ENCODE data around the gene UPF2. TPM values are rescaled to one million over a fixed set of nuclear protein-coding genes. Genes with fewer than 3 reads are reported as not detected.

The UPF2 gene
- total RNA-seq, 4 donors from 2014 or later = 22.8 to 36.3 (median 26.6) TPM

DNA sequence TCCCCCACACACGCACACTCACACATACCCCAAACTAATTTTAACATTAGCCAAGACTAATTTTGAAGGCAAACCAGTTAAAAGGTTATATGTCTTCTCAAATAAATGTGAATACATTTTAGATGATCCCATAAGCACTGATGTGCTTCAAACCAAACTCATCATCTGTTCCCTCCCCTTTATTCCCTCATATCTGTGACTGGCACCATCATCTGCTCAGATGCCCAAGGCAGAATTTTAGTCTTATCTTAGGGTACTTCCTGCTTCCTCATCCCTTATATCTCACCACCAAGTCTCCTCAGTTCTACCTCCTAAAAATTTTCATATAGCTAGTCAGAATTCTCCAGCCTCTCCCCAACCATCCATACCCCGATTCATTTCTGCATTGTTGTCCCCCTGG is 80.4 kb downstream of the UPF2 start:
- Histone ChIP-seq H3K27ac (no peak overlapping the region), H3K9me3 (no peaks in the 10 kb centered on the region), H3K27me3 (no peaks in the 10 kb centered on the region), H3K36me3 (peaks cover 35 to 48% of the 10 kb centered on the region in 2 donors), H3K4me1 (no peaks in the 10 kb centered on the region), H3K4me3 (replicated peaks in 1 of 3) (no peak overlapping the region)
- intact Hi-C loops (cut with DNase I) = no loop called here
- DNase-seq = no peak
- 98 to 99% methylated on average over 2 of the region's 2 CpGs for WGBS, 2 donors
- TF ChIP-seq, protein P1, sequence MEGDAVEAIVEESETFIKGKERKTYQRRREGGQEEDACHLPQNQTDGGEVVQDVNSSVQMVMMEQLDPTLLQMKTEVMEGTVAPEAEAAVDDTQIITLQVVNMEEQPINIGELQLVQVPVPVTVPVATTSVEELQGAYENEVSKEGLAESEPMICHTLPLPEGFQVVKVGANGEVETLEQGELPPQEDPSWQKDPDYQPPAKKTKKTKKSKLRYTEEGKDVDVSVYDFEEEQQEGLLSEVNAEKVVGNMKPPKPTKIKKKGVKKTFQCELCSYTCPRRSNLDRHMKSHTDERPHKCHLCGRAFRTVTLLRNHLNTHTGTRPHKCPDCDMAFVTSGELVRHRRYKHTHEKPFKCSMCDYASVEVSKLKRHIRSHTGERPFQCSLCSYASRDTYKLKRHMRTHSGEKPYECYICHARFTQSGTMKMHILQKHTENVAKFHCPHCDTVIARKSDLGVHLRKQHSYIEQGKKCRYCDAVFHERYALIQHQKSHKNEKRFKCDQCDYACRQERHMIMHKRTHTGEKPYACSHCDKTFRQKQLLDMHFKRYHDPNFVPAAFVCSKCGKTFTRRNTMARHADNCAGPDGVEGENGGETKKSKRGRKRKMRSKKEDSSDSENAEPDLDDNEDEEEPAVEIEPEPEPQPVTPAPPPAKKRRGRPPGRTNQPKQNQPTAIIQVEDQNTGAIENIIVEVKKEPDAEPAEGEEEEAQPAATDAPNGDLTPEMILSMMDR (IDR thresholded peaks at IDR 0.05) = no peak
- no peak for TF ChIP-seq POLR2A (IDR thresholded peaks at IDR 0.05)

DNA sequence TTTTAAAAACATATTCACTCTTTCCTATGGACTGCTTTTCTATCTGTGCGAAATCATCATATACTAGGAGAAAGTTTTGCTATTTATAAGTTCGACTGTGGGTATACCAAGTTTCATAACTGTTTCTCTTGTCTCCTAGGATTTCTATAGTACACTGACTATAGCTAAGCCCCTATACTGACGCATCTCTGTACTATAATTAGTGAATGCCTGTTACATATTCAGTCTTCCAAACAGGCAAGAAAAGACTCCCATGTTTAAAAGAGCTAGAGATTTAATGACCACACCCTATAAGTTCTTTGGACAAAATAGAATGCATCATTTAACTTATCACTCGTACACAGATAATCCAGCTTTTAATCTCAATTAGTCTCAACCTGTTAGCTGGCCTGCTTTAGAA is 80.8 kb downstream of the UPF2 start:
- Histone ChIP-seq H3K4me3 (replicated peaks in 1 of 3) (no peak overlapping the region), H3K4me1 (no peaks in the 10 kb centered on the region), H3K27ac (no peak overlapping the region), H3K36me3 (peaks cover 37 to 48% of the 10 kb centered on the region in 2 donors), H3K9me3 (no peaks in the 10 kb centered on the region), H3K27me3 (no peaks in the 10 kb centered on the region)
- intact Hi-C loops (cut with DNase I) = no loop called here
- TF ChIP-seq, protein P1 (IDR thresholded peaks at IDR 0.05) = no peak
- no peak for TF ChIP-seq POLR2A (IDR thresholded peaks at IDR 0.05)
- DNase-seq = no peak
- WGBS, 2 donors = 94 to 96% methylated on average over 4 of the region's 4 CpGs

DNA sequence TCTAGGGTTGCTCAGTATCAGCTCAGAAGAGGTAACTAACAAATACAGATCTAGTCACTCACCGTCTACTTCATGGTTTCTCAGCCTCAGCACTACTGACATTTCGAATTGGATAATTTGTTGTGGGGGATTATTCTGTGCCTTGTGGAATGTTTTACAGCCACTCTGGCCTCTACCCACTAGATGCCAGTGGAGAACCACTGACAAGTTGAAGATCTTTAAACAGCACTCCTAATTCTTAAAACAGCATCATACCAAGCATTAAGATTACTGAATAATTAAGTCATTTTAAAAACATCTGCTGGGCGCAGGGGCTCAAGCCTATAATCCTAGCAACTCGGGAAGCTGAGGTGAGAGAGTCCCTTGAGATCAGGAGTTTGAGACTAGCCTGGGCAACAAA is 82.6 kb downstream of the UPF2 start:
- Histone ChIP-seq H3K27ac (no peak overlapping the region), H3K4me1 (no peaks in the 10 kb centered on the region), H3K27me3 (no peaks in the 10 kb centered on the region), H3K36me3 (peaks cover 44 to 45% of the 10 kb centered on the region in 2 donors), H3K4me3 (replicated peaks in 1 of 3) (no peak overlapping the region), H3K9me3 (no peaks in the 10 kb centered on the region)
- WGBS, 2 donors = 95 to 98% methylated on average over 4 of the region's 4 CpGs
- intact Hi-C loops (cut with DNase I) = no loop called here
- no peak for DNase-seq
- TF ChIP-seq POLR2A (IDR thresholded peaks at IDR 0.05) = no peak
- TF ChIP-seq, protein P1 (IDR thresholded peaks at IDR 0.05) = no peak

DNA sequence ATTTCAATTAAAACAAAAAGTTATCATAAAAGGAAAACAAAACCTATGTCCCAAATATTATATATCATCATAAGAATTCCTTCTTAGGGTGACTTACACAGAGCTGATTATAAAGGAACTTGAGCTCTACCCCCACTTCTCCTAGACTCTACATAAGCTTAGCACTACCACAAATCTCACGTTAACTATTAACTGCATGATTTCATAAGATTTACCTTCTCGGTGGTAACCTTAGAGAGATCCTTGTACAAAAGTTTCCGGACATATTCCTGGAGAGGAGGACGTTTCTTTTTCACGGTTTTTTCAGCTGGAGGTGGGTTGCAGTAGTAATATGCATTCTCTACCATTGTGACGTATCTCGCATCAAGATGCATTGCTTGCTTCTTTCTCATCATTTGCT is 83.7 kb downstream of the UPF2 start:
- Histone ChIP-seq H3K27me3 (no peaks in the 10 kb centered on the region), H3K4me3 (replicated peaks in 1 of 3) (no peak overlapping the region), H3K4me1 (no peaks in the 10 kb centered on the region), H3K9me3 (no peaks in the 10 kb centered on the region), H3K36me3 (peaks cover 43 to 44% of the 10 kb centered on the region in 2 donors), H3K27ac (no peak overlapping the region)
- intact Hi-C loops (cut with DNase I) = no loop called here
- no peak for DNase-seq
- 95 to 96% methylated on average over 7 of the region's 7 CpGs for WGBS, 2 donors
- TF ChIP-seq POLR2A (IDR thresholded peaks at IDR 0.05) = no peak
- TF ChIP-seq, protein P1 (IDR thresholded peaks at IDR 0.05) = no peak

DNA sequence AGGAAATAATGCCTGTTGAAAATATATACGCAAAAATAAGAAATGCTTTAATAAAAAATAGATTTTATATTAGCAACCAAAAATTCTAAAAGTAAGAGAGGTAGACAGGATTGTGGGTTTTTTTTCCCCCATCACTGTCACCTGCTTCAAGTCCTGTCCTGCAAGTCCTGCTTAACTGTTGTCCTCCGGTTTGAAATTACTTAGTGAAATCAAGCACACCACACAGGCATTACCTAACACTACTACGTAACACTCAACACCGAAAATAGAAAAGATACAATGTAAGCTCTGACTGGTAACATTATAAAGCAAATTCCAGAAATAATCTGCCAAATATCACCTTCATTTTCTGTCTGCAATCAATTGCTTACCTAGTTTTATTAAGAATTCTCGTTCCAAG is 90.9 kb downstream of the UPF2 start:
- H3K4me1 ChIP-seq = no peaks in the 10 kb centered on the region
- no peaks in the 10 kb centered on the region for H3K9me3 ChIP-seq
- H3K36me3 ChIP-seq = peaks cover 8 to 13% of the 10 kb centered on the region in 2 donors
- no peaks in the 10 kb centered on the region for H3K27me3 ChIP-seq
- TF ChIP-seq POLR2A (IDR thresholded peaks at IDR 0.05) = no peak
- TF ChIP-seq, protein P1 (IDR thresholded peaks at IDR 0.05) = no peak
- H3K4me3 ChIP-seq (replicated peaks in 1 of 3) = no peak overlapping the region
- intact Hi-C loops (cut with DNase I) = no loop called here
- 94 to 95% methylated on average over 5 of the region's 5 CpGs for WGBS, 2 donors
- no peak for DNase-seq
- no peak overlapping the region for H3K27ac ChIP-seq

Data from thyroid gland (tissue), 4 donors.